Loucy (cell line): ENCODE measurements around the gene CLDN15.

Source experiments
- H2AFZ ChIP-seq: fragments of 200-600 bp; sonication (generic); 2 replicates; pipeline ENCODE4 v1.6.0; 2016; ENCODE audit warnings: antibody characterized with exemption, mild to moderate bottlenecking, low read length, moderate library complexity
- H3F3A ChIP-seq: fragments of 200-600 bp; 2 replicates; pipeline ENCODE4 v1.6.0; 2016; ENCODE audit warnings: antibody characterized with exemption, low read depth, mild to moderate bottlenecking
- H3K27me3 ChIP-seq: fragments of 200-600 bp; sonication (generic); 2 replicates; pipeline ENCODE4 v1.6.1; 2014; ENCODE audit warnings: low read length, mild to moderate bottlenecking; ENCODE audit not compliant: insufficient read depth, poor library complexity, severe bottlenecking
- H3K36me3 ChIP-seq: fragments of 200-600 bp; sonication (generic); 2 replicates; pipeline ENCODE4 v1.6.1; 2016; ENCODE audit warnings: low read length; ENCODE audit not compliant: insufficient read depth
- H3K4me1 ChIP-seq: fragments of 200-600 bp; sonication (generic); 2 replicates; pipeline ENCODE4 v1.5.1; 2014; ENCODE audit warnings: low read length, mild to moderate bottlenecking; ENCODE audit not compliant: insufficient read depth, poor library complexity, severe bottlenecking
- H3K4me2 ChIP-seq: fragments of 200-600 bp; sonication (generic); 2 replicates; pipeline ENCODE4 v1.6.0; 2014; ENCODE audit warnings: antibody characterized with exemption, low read length, low read depth, mild to moderate bottlenecking; ENCODE audit not compliant: poor library complexity, severe bottlenecking
- H3K4me3 ChIP-seq: fragments of 200-600 bp; sonication (generic); 2 replicates; pipeline ENCODE4 v1.5.1; 2014; ENCODE audit warnings: low read length, mild to moderate bottlenecking, mixed read lengths; ENCODE audit not compliant: poor library complexity, severe bottlenecking
- H3K79me2 ChIP-seq: fragments of 200-600 bp; sonication (generic); 2 replicates; pipeline ENCODE4 v1.6.1; 2014; ENCODE audit warnings: low read length; ENCODE audit not compliant: insufficient read depth
- H3K9ac ChIP-seq: fragments of 200-600 bp; sonication (generic); 2 replicates; pipeline ENCODE4 v1.6.0; 2014; ENCODE audit warnings: mild to moderate bottlenecking, low read depth, low read length, moderate library complexity; ENCODE audit not compliant: poor library complexity, severe bottlenecking
- H3K9me2 ChIP-seq: fragments of 200-600 bp; sonication (generic); replicated peaks from 2 replicates; pipeline ENCODE4 v1.6.1; 2016; ENCODE audit warnings: low read depth, low read length, mixed read lengths
- H3K9me3 ChIP-seq: fragments of 200-600 bp; sonication (generic); 2 replicates; pipeline ENCODE4 v1.6.1; 2014; ENCODE audit warnings: mild to moderate bottlenecking, antibody characterized with exemption, low read length, low read depth; ENCODE audit not compliant: insufficient read depth
- H4K20me1 ChIP-seq: fragments of 200-600 bp; sonication (generic); 2 replicates; pipeline ENCODE4 v1.6.0; 2014; ENCODE audit warnings: antibody characterized with exemption, low read length, mild to moderate bottlenecking; ENCODE audit not compliant: insufficient read depth, poor library complexity, severe bottlenecking
- EZH2phosphoT487 ChIP-seq: fragments of 200-600 bp; IDR thresholded peaks from 2 replicates; pipeline ENCODE4 v1.6.1; 2018; ENCODE audit warnings: antibody characterized with exemption, mild to moderate bottlenecking, moderate library complexity, borderline replicate concordance
- TF ChIP-seq, protein P1 (sequence below): fragments of 200-600 bp; sonication (generic); conservative IDR thresholded peaks from 2 replicates; pipeline ENCODE4 v1.5.1; 2014; ENCODE audit warnings: mild to moderate bottlenecking, antibody characterized with exemption, low read length

CLDN15 gene

DNA sequence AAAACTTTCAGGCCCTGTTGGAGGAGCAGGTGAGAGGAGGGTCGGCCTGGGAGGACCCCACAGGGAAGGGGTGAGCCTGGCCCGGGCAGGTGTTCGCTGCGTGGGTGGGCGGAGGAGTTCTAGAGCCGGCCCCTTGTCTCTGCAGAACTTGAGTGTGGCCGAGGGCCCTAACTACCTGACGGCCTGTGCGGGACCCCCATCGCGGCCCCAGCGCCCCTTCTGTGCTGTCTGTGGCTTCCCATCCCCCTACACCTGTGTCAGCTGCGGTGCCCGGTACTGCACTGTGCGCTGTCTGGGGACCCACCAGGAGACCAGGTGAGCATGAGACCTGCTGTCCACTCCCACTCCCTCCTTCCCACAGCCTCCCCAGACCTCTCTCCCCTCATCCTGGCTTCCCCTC, 14.1 kb downstream of the CLDN15 start:
- no peak overlapping the region for H3K4me2 ChIP-seq
- H3K79me2 ChIP-seq = peaks cover 18% of the 10 kb centered on the region
- H3K9ac ChIP-seq = no peak overlapping the region
- H3K36me3 ChIP-seq = no peaks in the 10 kb centered on the region
- no peaks in the 10 kb centered on the region for H3K27me3 ChIP-seq
- no peak overlapping the region for H3K4me3 ChIP-seq
- peaks cover 7% of the 10 kb centered on the region for H3K4me1 ChIP-seq
- H3K9me3 ChIP-seq = no peaks in the 10 kb centered on the region
- H3F3A ChIP-seq = no peaks in the 10 kb centered on the region
- no peaks in the 10 kb centered on the region for H3K9me2 ChIP-seq
- no peak overlapping the region for H2AFZ ChIP-seq
- no peaks in the 10 kb centered on the region for H4K20me1 ChIP-seq
- TF ChIP-seq EZH2phosphoT487 = no peak
- TF ChIP-seq, protein P1, sequence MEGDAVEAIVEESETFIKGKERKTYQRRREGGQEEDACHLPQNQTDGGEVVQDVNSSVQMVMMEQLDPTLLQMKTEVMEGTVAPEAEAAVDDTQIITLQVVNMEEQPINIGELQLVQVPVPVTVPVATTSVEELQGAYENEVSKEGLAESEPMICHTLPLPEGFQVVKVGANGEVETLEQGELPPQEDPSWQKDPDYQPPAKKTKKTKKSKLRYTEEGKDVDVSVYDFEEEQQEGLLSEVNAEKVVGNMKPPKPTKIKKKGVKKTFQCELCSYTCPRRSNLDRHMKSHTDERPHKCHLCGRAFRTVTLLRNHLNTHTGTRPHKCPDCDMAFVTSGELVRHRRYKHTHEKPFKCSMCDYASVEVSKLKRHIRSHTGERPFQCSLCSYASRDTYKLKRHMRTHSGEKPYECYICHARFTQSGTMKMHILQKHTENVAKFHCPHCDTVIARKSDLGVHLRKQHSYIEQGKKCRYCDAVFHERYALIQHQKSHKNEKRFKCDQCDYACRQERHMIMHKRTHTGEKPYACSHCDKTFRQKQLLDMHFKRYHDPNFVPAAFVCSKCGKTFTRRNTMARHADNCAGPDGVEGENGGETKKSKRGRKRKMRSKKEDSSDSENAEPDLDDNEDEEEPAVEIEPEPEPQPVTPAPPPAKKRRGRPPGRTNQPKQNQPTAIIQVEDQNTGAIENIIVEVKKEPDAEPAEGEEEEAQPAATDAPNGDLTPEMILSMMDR = no peak

DNA sequence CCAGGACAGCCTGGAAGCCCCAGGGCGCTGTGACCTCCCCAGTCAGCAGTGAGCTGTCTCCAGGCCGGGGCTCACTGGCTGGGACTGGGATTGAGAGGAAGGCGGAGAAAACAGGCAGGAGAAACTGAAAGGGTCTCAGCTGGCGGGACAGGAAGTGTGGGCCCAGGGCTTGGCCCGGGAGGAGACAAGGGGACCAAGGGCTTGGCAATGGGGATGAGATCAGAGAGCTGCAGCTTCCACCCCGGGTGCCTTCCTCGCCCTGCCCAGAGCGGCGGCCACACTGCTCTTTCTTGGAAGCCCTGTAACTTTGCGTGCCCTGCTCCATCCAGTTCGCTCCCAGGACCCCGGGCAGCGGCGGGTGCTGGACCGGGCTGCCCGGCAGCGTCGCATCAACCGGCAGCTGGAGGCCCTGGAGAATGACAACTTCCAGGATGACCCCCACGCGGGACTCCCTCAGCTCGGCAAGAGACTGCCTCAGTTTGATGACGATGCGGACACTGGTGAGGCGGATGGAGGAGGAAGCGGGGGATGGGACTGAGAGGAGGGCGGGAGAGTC, 15.2 kb downstream of the CLDN15 start:
- Histone ChIP-seq H3K4me2 (no peak overlapping the region), H3K36me3 (no peaks in the 10 kb centered on the region), H3K4me3 (no peak overlapping the region), H3K4me1 (peaks cover 10% of the 10 kb centered on the region), H3K9me2 (no peaks in the 10 kb centered on the region), H3K9me3 (no peaks in the 10 kb centered on the region), H4K20me1 (no peaks in the 10 kb centered on the region), H3K27me3 (no peaks in the 10 kb centered on the region), H2AFZ (no peak overlapping the region), H3K9ac (no peak overlapping the region), H3F3A (no peaks in the 10 kb centered on the region), H3K79me2 (peaks cover 22% of the 10 kb centered on the region)
- no peak for TF ChIP-seq EZH2phosphoT487
- TF ChIP-seq, protein P1 = no peak

DNA sequence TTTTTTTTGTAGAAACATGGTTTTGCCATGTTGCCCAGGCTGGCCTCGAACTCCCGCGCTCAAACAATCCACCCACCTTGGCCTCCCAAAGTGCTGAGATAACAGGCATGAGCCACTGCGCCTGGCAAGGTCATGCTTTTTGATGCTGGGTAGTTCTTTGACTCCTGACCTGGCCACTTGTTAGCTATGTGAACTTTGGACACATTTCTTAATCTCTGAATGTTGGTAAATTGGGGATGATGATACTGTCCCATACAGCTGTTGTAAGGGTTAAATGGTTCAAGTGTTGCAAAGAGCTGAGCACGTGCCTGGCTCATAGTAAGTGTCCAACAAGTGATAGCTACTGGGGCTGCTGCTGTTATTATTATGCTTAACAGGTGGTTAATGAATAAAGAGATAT, 17.3 kb downstream of the CLDN15 start:
- H3K4me1 ChIP-seq = peaks cover 19% of the 10 kb centered on the region
- H3K4me2 ChIP-seq = peak overlapping the region; percentile 91
- no peaks in the 10 kb centered on the region for H3F3A ChIP-seq
- H3K9me2 ChIP-seq = no peaks in the 10 kb centered on the region
- H3K9ac ChIP-seq = no peak overlapping the region
- no peak overlapping the region for H2AFZ ChIP-seq
- H3K36me3 ChIP-seq = no peaks in the 10 kb centered on the region
- H3K27me3 ChIP-seq = no peaks in the 10 kb centered on the region
- H3K4me3 ChIP-seq = no peak overlapping the region
- peaks cover 30% of the 10 kb centered on the region for H3K79me2 ChIP-seq
- H4K20me1 ChIP-seq = no peaks in the 10 kb centered on the region
- H3K9me3 ChIP-seq = no peaks in the 10 kb centered on the region
- no peak for TF ChIP-seq EZH2phosphoT487
- TF ChIP-seq, protein P1 = no peak
